Measurements from ENCODE around the gene CDK12. TPM values are rescaled to one million over a fixed set of nuclear protein-coding genes. Genes with fewer than 3 reads are reported as not detected.

The CDK12 gene
- total and polyA plus RNA-seq, 12 donors, result 7.2 to 206 (median 44.2) TPM

DNA sequence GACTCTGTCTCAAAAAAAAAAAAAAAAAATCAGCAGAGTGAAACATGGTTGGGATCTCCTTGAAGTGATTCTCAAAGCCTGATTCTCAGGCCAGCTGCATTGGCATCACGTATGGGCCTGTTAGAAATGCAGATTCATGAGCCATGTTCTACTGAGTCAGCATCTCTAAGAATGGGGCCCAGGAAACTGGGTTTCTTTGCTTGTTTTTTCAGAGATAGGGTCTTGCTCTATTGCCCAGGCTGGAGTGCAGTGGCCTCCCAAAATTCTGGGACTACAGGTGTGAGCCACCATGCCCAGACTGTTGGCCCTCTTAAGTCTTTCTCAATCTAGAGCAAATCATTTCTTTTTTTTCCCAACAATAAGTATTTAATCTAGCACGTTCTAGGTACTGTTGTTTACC is 47.7 kb downstream of the CDK12 start:
- Histone ChIP-seq H3K4me3 (no peak overlapping the region), H3K36me3 (replicated peaks in 1 of 2) (peaks cover 0 to 48% of the 10 kb centered on the region in 2 donors), H3K27me3 (no peaks in the 10 kb centered on the region), H3K27ac (no peak overlapping the region), H3K9me3 (replicated peaks in 1 of 3) (no peaks in the 10 kb centered on the region), H3K4me1 (replicated peaks in 1 of 2) (peaks cover 0 to 7% of the 10 kb centered on the region in 2 donors)
- intact Hi-C loops (cut with DNase I), result no loop called here
- TF ChIP-seq POLR2A (IDR thresholded peaks at IDR 0.05), result no peak
- TF ChIP-seq, protein P1, sequence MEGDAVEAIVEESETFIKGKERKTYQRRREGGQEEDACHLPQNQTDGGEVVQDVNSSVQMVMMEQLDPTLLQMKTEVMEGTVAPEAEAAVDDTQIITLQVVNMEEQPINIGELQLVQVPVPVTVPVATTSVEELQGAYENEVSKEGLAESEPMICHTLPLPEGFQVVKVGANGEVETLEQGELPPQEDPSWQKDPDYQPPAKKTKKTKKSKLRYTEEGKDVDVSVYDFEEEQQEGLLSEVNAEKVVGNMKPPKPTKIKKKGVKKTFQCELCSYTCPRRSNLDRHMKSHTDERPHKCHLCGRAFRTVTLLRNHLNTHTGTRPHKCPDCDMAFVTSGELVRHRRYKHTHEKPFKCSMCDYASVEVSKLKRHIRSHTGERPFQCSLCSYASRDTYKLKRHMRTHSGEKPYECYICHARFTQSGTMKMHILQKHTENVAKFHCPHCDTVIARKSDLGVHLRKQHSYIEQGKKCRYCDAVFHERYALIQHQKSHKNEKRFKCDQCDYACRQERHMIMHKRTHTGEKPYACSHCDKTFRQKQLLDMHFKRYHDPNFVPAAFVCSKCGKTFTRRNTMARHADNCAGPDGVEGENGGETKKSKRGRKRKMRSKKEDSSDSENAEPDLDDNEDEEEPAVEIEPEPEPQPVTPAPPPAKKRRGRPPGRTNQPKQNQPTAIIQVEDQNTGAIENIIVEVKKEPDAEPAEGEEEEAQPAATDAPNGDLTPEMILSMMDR (IDR thresholded peaks at IDR 0.05), result no peak
- DNase-seq, result no peak
- WGBS, 4 donors, result 87 to 97% (median 93%) methylated on average over 2 of the region's 2 CpGs

DNA sequence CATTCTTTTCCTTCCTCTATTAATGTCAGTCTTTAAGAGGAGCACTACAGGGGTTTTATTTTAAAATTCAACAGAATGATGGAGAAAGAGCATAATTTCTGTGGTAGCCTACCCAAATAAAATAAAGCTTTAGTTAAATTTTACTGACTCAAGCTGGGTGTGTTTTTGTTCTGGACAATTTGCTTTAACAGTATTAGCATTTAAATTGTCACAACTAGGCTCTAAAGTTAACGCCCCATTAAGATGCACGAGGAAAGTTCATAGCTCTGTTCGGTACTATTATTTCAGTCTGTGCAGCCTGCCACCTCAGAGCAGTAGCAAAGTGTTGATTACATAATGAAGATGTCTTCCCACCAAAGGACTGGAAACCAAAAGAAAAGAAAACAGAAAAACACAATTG is 52.0 kb downstream of the CDK12 start:
- TF ChIP-seq POLR2A (IDR thresholded peaks at IDR 0.05), result no peak
- TF ChIP-seq, protein P1 (IDR thresholded peaks at IDR 0.05), result no peak
- Histone ChIP-seq H3K4me1 (replicated peaks in 1 of 2) (peaks cover 0 to 7% of the 10 kb centered on the region in 2 donors), H3K27ac (no peak overlapping the region), H3K36me3 (replicated peaks in 1 of 2) (peaks cover 0 to 77% of the 10 kb centered on the region in 2 donors), H3K4me3 (no peak overlapping the region), H3K9me3 (replicated peaks in 1 of 3) (no peaks in the 10 kb centered on the region), H3K27me3 (no peaks in the 10 kb centered on the region)
- no peak for DNase-seq
- intact Hi-C loops (cut with DNase I), result loop anchor here in 1 of 2 donors (10.0 kb wide), 1 partner anchor 99 kb away; no protein-coding TSS in a partner anchor
- 84 to 87% (median 85%) methylated on average over 3 of the region's 3 CpGs for WGBS, 4 donors

DNA sequence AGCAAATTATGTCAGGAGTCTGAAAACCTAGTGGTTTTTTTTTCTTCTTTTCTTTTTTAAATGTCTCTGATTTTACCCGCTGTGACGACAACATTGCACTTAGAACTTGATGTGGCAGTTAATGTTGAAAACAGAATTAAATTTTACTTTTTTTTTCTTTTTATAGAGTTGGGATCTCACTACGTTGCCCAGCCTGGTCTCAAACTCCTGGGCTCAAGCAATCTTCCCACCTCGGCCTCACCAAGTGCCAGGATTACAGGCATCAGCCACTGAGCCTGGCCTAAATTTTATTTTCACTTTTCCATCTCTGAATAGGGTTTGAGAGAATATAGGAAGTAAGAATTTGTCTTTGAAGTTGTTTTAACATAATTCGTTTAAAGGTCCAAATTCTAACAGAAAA is 52.6 kb downstream of the CDK12 start:
- Histone ChIP-seq H3K4me3 (no peak overlapping the region), H3K27ac (no peak overlapping the region), H3K27me3 (no peaks in the 10 kb centered on the region), H3K9me3 (replicated peaks in 1 of 3) (no peaks in the 10 kb centered on the region), H3K4me1 (replicated peaks in 1 of 2) (peaks cover 0 to 7% of the 10 kb centered on the region in 2 donors), H3K36me3 (replicated peaks in 1 of 2) (peaks cover 0 to 83% of the 10 kb centered on the region in 2 donors)
- TF ChIP-seq, protein P1 (IDR thresholded peaks at IDR 0.05), result no peak
- TF ChIP-seq POLR2A (IDR thresholded peaks at IDR 0.05), result no peak
- intact Hi-C loops (cut with DNase I), result loop anchor here in 1 of 2 donors (10.0 kb wide), 1 partner anchor 99 kb away; no protein-coding TSS in a partner anchor
- no peak for DNase-seq
- 82 to 97% (median 95%) methylated on average over 5 of the region's 5 CpGs for WGBS, 4 donors

DNA sequence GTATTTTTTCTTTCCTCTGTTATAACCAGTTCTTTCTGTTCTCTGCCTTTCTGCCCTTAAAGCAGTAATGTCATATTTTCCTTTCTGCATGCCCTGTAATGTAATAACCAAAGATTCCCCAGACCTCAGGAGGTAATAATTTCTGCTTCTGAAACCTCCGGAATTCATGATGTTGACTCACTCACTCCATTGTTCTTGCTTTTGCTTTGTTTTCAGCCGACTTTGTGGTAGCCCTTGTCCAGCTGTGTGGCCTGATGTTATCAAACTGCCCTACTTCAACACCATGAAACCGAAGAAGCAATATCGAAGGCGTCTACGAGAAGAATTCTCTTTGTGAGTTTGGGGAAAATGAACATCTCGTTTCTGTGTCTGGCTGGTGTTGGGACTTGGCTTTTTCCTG is 55.9 kb downstream of the CDK12 start:
- Histone ChIP-seq H3K27me3 (no peaks in the 10 kb centered on the region), H3K4me3 (no peak overlapping the region), H3K36me3 (replicated peaks in 1 of 2) (peaks cover 0 to 91% of the 10 kb centered on the region in 2 donors), H3K9me3 (replicated peaks in 1 of 3) (no peaks in the 10 kb centered on the region), H3K27ac (no peak overlapping the region), H3K4me1 (replicated peaks in 1 of 2) (peaks cover 0 to 7% of the 10 kb centered on the region in 2 donors)
- intact Hi-C loops (cut with DNase I), result loop anchor here in 1 of 2 donors (10.0 kb wide), 1 partner anchor 102 kb away; no protein-coding TSS in a partner anchor
- WGBS, 4 donors, result 84 to 91% (median 87%) methylated on average over 7 of the region's 7 CpGs
- no peak for DNase-seq
- TF ChIP-seq POLR2A (IDR thresholded peaks at IDR 0.05), result no peak
- TF ChIP-seq, protein P1 (IDR thresholded peaks at IDR 0.05), result no peak

Data from adrenal gland (tissue), 12 donors.